Activated CD4-positive, alpha-beta T cell treated with anti-CD3 and anti-CD28 coated beads for 4 hours (primary cell): ENCODE measurements around the gene TMEM108.

Source experiments
- DNase-seq, 2 donors: peaks; one replicate each; pipeline ENCODE4 v3.0.0-alpha.2; 2020

Gene TMEM108

GRCh38 chr3:133169331-133170068 lies 131.3 kb downstream of the TMEM108 start:
- no peak for DNase-seq

GRCh38 chr3:133171831-133172230 lies 133.6 kb downstream of the TMEM108 start:
- no peak for DNase-seq

DNA sequence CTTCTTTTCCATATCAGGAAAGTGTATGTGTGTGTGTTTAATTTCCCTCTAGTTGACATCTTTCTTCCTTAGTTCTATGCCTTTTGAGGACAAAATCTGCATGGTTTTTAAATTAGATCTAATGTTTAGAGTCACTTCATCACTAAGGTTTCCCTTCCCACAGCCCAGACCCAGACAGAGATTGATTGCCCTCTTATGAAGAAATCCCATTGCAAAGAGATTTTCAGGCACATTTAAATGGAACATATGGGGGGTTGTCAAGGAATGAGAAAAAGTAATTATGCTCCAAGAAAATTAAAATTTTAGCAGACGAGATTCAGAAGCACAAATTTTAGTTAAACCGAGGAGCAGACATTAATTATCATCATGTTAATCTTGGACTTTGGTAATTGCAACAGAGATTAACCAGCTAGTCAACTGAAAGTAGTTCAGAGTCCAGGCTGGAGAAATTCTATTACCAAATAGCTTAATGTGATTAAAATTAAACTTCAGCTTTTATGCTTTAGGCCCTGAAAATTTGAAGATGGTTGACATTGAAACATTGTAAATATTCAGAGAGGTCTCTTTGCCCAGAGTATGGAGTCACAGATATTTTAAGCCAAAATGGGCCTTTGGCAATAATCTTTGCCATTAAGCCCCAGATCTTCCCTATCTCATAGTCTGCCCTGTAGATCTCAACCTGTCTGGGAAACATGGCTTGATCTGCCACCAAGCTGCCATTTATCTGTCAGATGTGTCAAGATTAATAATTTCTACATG lies 143.4 kb downstream of the TMEM108 start:
- DNase-seq, result no peak

DNA sequence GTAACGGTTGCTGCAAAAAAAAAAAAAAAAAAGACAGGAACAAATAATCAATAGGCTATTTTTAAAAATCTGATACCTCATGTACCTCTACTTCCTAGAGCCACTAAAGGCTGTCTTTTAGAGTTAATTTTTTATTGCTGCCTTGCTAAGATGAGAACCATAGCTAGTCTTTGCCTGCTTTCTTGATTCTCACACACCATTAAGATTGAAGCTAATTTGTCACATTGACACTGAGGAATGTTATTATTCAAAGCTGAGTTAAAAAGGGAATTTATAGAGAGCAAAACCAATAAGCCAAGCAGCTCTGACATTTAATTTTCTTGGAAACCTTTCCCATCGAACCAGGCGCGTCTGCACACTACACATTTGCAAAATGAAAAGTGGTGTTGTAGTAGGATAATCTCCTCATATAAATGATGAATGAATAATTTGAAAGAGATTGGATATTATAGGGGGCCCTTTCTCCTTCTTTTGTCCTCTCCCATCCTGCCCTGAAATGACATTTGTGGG lies 149.7 kb downstream of the TMEM108 start:
- DNase-seq, result no peak

DNA sequence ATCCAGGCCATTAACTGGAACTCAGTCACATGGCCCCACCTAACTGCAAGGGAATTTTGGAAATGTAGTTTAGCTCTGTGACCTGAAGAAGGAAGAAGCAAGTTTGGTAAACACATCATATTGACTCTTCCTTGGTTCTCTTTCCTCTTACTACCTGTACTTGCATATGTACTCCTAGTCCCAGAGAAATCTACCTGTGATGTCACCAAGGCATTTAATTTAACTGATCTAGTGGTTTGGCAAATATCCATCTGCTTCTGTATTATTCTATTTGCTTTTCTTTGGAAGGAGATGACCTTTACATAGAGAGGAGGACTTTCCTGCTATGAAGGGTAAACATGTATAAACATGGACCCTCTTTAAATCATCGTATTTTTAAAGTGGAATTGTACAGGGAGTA lies 150.8 kb downstream of the TMEM108 start:
- no peak for DNase-seq

DNA sequence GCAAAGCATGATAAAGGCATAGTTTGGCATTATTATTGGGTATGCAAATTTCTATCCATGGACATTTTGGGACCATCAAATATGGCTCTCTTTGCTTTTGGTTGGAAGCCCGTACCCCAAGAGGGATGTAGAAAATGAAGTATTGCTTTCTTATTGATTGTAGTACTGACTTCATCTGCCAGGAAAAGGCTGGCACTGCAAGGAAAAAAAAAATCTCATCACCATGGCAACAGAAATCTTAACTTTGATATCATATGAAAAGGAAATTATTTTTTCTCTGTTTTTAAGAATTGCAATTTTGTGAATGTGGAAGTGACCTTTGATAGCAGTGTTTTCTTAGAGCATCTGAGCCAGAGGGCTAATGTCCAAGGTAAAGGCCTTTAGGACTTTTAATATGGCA lies 151.7 kb downstream of the TMEM108 start:
- DNase-seq, result no peak

- no peak for DNase-seq
Measured at GRCh38 chr3:133191818-133192217, 153.6 kb downstream of the TMEM108 start.

DNA sequence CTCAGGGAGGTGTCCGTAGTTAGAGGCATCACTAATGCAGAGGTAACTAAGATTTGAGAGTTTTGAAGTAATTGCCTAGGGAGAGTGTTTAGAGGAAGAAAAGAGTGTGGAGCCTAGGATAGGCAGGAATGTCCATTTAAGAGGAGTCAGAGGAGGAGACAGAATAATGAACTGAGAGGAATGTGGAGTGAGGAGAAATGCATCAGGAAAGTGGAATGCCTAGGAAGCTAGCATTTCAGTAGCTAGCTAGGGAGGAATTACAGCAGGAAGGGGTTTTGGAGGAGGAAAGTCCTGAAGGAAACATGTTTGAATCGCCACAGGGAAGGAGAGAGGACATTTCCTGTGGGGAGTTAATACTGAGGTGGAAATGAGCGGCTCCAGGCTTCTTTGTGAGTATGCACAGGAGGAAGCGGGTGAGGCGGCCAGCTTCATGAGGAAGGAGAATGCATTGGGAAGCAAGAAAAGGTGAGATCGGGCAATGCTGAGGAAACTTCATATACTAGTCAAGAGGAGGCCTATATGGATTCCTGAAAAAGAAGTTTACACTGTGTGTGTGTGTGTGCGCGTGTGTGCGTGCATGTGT lies 154.3 kb downstream of the TMEM108 start:
- no peak for DNase-seq

GRCh38 chr3:133192967-133193366 lies 154.8 kb downstream of the TMEM108 start:
- no peak for DNase-seq

DNA sequence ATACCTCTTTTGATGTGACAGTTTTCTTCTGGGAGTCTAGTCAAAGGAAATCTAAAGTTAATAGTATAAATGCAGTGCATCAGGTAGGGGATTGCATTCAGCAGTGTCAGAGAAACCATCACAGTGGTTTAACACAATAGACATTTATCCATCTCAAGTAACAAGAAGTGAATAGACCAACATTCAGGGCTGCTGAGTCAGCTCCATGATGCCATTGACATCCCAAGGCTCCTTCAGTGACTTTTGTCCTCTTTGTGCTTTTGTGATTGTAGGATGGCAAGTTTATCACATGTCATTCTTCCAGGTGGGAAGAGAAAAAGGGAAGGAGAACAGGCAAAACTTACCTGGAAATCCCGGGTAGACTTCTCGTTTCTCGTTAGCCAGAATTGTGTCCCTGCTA lies 158.3 kb downstream of the TMEM108 start:
- no peak for DNase-seq

DNA sequence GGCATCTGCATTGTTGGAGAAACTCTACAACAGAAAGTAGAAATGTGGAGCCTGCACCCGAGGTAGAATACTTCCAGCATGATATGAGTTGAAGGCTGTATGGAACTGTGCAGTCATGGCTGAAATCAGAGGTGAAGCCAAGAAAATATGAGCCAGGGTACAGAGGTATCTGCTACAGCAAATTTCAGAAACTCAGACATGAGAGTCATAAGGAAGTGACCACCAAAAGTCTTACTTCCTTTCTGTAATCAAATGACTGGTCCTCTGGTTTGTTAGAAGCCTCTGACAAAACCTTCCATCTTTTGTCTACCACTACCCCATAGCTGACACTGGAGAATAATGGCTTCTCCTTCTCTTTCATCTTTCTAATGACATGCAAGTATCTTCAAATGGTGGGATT lies 159.4 kb downstream of the TMEM108 start:
- DNase-seq, result no peak

- DNase-seq, result no peak
Measured at GRCh38 chr3:133206921-133207320, 168.7 kb downstream of the TMEM108 start.

- no peak for DNase-seq
Measured at GRCh38 chr3:133208184-133208583, 170.0 kb downstream of the TMEM108 start.

GRCh38 chr3:133209871-133210550 lies 171.8 kb downstream of the TMEM108 start:
- DNase-seq, result no peak

- DNase-seq, result no peak
Measured at GRCh38 chr3:133210656-133211055, 172.5 kb downstream of the TMEM108 start.

DNA sequence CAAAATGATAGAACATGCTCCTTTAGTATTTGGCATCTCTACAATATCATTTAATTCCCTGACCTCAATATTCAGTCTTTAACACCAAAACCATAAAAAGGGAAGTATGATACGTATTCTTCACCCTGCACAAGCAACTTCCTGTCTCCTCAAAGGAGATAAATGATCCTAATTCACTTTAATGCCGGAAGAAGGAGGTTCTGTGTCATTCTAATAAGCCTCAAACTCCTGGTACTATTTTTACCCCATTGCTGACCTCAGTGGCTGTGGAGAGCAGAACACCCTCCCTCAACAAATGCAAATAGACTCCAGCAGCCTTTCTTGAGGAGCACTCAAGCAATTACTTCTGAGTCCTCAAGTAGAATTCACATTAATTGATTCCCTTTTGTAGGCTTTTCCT lies 173.3 kb downstream of the TMEM108 start:
- DNase-seq, result no peak

DNA sequence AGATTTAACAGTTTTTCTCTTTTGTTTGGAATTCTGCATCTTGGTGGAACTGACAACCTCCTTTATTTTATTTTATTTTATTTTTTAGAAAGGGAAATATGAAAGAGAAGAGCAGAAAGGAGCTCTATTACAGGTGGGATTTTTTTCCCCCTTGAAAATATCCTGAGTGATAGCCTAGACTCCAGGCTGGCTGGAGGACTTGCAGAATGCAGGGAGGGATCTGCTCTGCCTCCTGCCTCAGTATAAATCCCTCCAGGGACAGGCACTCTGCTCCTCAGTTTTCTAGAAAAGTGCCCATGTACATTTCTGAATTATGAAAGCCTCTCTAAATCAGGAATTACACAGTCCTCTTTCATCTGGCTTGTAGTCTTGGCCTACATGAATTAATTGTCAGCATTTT lies 173.7 kb downstream of the TMEM108 start:
- DNase-seq, result no peak

DNA sequence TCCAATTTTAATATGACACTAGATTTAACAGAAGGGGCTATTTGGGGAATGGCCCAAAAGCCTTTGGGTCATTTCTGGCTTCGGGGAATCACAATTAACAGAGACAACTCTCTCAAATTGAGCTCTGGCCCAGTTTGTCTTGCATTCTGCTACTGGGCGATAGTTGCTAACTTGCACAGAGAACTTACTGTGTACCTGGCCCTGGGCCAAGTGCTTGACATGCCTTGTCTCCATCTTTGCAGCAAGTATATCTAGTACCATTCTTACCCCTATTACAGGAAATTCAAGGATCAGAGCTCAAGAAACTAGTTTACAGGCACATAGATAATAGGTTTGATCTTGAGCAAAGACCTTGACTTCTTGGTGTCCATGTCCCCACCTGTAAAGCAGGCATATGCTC lies 175.7 kb downstream of the TMEM108 start:
- DNase-seq, result no peak

DNA sequence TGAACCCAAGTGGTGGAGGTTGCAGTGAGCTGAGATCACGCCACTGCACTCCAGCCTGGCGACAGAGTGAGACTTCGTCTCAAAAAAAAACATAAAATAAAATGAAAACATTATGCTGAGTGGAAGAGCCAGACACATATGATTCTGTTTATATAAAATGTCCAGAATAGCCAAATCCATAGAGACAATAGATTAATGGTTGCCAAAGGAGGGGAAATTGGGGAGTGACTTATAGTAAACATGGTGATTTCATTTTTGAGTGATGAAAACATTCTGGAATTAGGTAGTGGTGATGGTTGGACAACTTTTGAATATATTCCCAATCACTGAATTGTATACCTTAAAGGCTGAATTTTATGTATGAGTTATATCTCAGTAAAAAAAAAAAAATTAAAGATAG lies 189.6 kb downstream of the TMEM108 start:
- no peak for DNase-seq

GRCh38 chr3:133230195-133230594 lies 192.0 kb downstream of the TMEM108 start:
- no peak for DNase-seq

DNA sequence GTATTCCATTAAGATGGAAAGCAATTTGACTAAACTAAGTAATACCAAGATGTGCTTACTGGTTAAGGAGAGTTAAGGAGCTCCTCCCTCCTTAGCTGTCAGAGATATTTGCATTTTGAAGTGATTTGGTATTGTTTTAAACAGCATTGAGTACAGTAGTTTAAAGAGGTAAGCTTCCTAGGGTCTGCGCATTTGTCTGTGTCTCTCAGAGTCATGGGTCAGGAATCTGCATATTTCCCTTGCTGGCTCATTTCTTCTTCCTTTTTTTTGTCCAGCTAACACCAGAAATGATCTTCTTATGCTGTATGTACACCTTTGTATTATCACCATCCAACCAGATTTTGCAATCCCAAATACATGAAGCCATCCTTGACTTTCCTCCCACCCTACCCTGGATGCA lies 198.7 kb downstream of the TMEM108 start:
- no peak for DNase-seq

GRCh38 chr3:133237380-133237779 lies 199.2 kb downstream of the TMEM108 start:
- DNase-seq, result no peak

GRCh38 chr3:133238015-133238414 lies 199.8 kb downstream of the TMEM108 start:
- DNase-seq, result no peak
